Stimulated activated CD4-positive, alpha-beta T cell treated with anti-CD3 and anti-CD28 coated beads, Interleukin-1b, Interleukin-23, amount 100 ng/mL, for 48 hours (primary cell): Measurements from ENCODE around the gene AUTS2.
"Not testable (repeated sequence)": the region's sequence is repeated elsewhere in the genome, so short reads cannot be mapped to it uniquely, and the experiment has no call there.

ENCODE experiments used
- DNase-seq: peaks from one replicate; pipeline ENCODE4 v3.0.0-alpha.2; 2020

AUTS2 gene

DNA sequence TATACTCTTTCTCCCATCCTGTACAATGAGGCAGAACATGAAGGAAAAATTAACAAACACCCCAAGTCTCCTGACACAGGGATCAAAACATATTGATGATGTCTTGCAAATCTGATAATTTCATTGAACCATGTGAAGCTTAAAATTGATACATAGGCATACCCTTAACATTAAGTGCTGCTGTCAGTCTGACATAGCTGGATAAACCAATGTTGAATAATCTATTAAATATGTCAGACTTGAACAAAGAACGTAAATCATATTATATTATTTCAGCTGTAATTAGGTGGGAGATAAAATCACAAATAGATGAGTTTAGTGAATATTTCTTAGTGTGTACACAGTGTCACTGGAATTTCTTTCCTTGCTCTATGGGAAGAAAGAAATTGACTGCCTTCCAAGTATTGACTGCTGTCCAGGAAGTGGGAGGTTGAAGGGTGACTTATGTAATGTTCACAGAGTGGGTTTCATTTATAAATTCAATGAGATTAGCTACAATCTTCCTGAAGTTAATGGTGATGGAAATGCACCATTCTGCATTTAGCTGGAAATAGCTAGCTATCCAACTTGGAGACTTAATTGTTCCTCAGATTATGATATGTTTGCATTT, 170.8 kb downstream of the AUTS2 start:
- no peak for DNase-seq

DNA sequence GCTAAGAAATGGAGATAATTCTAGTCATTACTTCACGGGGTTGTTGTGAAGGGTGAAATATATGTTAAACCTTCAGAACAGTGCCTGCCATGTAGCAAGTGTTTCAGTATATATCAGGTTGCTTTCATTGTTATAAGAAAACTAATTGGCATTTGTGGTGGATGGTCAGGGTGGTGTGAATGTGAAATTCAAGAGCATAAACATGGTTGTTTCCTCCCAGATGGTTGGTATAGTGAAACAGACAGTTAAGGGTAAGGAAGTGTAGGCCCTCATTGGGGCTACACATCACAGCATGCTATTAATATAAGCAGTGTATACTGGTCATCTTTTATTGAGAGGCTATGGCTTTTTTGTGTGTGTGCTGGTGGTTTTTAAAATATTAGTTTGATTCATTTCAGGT, 171.6 kb downstream of the AUTS2 start:
- DNase-seq = no peak

DNA sequence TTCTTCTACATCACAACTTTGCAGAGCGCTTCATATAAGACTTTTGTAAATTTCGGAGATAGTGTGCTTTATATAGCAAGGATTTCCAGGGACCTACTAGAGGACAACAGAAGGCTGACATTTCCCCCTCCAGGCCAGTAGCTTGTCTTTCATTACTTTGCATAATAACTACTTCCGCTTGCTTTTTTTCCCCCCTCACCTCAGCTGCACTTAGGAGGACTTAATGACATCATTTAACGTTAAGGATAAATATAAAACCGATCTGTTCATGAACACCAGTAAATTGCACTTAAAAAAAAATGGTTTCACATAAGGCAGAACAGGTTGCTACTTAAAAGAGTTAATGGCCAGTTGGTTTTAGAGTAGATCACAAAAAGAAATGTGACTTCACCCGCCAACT, 172.3 kb downstream of the AUTS2 start:
- DNase-seq = no peak

DNA sequence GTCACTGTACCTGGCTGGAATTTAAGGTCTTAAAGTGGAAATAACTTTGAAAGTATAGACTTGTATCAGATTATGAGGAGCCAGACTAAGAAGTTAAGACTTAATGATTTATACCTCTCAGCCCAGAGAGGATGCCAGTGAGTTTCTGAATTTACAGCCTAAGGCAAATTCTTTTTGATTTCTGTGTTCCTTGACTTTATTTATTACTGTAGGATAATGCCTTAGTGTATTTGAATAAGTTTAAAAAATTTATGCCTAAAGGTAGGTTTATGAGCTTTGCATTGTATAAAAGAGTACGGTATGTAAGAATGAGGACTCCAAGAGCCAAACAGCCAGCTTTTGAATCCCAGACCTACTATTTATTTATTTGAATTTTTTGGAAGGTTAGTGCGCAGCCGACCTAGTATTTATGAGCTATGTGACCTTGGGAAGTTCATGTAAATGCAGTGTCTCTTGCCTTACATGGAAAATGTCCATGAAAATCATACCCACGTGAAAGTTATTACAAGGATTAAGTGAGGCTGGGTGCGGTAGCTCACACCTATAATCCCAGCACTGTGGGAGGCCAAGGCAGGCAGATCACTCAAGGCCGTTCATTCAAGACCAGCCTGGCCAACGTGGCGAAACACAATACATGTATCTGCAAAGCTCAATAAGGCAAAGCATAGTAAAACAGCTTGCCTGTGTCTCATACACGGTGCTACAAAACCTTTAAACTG, 174.6 kb downstream of the AUTS2 start:
- no peak for DNase-seq

DNA sequence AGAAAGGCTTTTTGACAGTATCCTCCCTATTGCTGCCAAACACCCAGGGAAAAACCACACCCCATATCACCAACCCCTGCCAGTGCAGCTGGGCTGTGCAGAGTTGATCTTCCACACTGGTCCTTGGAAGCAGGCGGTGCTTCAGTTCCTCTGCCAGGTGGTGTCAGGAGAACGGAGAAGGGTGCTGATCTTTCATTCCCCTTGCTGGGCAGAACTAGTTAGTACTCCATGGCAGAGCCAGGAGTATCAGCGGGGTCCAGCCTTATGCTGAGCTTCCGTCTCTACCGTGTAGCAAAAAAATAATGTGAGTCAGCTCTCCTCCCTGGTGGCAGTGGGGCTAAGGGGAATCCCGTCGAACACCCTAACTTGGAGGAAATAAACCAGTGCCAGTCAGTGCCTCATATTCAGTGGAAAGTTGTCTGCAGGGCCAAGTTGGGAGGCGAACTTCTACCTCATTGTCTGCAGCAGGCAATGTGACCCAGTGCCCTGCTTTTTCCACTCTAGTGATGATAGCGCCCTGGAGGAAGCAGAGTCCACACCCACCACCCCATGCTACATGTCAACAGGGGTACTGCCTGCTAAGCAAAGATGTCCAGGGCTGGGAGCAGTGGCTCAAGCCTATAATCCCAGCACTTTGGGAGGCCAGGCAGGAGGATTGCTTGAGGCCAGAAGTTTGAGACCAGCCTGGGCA, 175.4 kb downstream of the AUTS2 start:
- no peak for DNase-seq

DNA sequence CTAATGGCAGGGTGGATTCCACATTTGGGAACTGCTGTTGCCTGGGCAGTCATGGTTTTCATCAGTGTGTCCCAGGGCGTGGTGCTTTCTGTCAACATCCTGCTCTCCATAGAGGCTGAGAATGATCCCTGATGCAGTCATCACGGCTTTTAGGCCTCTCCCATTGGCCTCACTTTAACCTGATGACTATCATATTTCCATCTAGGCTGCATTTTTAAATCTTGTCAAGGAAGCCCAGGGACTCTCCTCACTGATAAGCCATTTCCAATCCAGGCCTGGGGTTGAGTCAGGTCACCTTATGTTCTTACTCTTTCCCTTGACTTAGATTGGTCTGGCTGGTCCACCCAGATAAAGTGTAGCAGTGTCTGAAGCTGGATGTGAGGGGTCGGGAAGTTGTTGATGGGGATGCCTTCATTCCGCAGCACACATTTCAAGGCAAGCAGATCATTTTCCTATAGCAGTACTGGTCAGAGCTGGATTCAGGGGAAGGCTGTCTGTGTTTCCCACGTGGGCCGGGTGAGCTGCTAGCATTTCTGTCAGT, 177.0 kb downstream of the AUTS2 start:
- no peak for DNase-seq

DNA sequence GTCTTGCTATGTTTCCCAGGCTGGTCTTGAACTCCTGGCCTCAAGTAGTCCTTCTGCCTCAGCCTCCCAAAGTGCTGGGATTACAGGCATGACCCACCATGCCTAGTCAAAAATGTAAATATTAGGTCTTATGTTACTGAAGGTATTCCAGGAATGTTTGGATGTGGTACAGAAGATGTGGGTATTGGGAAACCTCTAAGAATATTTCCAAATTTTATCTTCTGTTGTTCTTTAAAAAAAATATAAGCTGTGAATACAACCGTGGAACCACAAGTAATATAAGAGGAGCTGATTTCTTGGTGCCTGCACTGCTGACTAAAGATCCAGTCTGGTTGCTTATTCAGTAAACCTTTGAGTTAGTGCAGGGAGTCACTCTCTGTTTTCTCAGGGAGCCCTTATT, 178.3 kb downstream of the AUTS2 start:
- DNase-seq = no peak

DNA sequence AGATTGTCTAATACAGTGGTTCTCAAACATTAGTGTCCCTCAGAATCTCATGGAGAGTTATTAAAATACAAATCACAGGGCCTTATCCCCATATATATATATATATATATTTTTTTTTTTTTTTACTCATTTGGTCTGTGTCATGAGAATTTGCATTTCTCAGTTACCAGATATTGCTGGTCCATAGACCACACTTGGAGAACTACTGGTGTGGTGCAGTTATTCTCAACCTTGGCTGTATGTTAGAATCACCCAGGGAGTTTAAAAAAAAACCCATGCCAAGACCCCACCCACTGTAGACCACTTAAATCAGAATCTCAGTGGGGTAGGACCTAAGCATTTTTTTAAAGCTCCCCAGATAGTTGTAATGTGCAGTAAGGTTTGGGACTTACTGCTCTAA, 179.9 kb downstream of the AUTS2 start:
- no peak for DNase-seq

DNA sequence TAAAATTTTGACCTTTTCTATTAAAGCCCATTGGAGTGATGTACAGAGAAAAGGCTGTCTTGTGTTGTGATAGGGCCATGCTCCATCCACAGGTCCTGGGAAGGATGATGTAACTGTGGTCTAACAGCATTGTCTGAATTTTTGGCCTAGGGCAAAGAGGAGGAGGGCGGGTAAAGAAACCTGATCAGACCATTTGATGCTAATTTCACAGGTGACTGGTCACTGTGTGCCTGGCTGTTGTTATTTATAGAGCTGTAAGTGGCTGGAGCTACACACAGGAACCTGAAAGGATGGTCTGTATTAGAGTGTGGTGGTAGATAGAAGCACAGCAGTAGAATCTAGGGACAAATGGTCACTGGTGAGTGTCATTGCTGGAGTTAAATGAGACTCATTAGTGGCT, 182.1 kb downstream of the AUTS2 start:
- DNase-seq = no peak

DNA sequence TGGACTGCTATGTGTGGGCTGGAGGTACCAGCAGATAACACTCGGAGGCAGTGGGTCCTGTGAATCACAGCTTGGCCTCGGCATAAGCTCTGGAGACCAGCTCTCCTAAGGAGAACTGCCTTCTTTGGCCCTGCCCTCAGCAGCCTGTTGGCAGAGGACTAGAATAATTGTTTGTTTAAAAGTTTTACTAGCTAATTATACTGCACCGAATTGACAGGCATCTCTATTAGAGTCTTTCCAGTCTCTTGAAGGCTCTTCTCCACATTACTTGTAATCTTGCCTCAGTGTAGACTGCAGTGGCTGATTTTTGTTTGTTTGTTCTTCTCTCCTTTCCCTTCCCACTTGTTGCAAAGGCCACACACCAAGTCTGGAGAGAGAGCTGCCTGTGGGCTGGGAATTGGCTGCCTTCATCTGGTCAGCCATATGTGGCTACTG, 183.2 kb downstream of the AUTS2 start:
- no peak for DNase-seq

DNA sequence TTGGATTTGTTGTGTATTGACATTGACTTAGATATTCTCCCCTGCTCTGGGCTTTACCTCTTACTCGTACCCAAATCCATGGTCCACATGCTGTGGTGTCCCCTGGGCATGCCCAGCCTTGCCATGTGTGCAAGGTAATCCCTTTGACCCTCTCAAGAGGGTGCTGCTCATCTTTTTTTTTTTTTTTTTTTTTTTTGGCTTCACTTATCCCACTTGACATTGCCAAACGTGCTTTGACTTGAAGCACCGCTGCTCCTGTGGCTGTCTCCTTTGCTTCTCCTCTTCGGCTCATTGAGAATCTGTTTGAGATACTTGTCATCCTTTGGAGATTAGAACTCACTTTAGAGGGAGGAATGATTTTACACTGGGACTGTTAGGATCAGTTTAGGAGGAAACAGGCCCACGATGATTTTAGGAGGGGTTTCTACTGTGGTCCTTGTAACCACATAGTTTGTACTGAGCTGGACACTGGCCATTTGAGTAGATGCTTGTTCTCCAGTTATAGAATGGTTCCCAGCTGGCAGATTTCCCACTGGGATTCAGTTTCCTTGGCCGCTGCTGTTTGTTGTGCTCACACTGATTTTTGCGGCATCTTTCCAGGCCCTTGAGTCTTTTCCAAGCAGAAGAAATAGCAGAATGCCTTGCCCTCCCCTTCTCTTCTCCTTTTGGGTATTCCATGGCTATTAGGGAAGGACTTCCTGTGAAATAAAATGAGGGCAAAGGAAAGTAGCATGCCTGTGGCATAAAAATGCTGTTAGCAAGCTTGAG, 184.8 kb downstream of the AUTS2 start:
- DNase-seq = no peak

DNA sequence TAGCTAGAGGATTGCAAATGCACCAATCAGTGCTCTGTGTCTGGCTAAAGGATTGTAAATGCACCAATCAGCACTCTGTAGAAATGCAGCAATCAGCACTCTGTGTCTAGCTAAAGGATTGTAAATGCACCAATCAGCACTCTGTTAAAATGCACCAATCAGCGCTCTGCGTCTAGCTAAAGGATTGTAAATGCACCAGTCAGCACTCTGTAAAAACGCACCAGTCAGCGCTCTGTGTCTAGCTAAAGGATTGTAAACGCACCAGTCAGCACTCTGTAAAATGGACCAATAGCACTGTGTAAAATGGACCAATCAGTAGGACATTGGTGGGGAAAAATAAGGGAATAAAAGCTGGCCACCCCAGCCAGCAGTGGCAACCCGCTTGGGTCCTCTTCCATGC, 187.9 kb downstream of the AUTS2 start:
- DNase-seq = not testable (repeated sequence)

DNA sequence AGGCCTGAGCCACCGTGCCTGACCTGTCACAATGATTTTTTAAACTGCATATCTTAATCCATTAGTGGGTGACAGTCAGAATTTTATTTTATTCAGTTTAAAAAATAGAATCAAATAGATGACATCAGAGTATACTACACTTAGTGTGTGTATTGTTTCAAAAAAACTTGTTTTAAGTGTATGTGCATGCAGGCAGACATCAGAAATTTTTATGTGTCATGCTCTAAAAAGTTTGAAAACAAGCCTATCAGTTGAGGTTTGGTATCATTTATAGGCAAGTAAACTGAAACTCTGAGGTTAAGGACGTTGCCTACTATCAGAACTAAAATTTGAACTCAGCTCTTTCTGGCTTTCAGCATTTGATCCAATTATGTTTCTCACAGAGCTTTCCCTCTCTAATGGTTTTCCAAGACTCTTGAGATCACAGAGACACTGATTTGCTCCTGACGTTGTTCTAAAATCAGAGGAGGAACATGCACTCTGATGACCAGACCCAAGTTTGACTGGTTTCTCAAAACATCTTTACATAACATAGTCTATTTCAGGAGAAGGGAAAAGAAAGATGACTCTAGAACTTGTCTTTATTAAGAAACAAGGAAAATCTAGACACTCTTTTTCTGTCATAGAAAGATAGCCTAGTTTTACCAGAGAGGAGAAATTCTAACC, 188.6 kb downstream of the AUTS2 start:
- no peak for DNase-seq

DNA sequence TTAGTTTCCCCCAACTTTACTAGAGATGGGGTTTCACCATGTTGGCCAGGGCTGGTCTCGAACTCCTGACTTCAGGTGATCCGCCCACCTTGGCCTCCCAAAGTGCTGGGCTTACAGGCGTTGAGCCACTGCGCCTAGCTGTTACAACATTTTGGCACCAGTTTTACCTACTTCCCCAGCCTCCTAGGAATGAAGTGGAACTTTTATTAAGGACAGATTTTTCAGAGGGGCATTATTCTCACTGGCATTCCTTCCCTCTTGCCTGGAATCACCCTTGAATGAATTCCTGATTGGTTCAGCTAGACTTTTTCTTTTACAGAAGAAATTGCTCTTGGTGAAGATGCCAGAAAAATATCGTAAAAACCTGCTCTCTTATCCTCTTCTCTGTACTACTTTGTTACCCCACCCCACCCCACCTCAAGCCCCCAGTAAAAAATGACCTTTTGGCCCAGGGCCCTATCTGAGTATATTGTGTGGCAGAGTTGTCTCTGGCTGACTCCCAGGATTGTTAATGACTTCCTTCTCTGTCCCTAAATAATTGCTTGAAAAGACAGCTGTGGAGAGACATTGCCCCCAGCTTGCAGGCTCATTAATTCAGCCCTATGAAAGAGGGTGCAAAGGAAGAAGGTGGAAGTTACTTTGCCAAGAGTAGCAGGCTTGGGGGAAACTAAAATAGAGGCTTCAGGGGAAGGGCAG, 189.6 kb downstream of the AUTS2 start:
- no peak for DNase-seq

DNA sequence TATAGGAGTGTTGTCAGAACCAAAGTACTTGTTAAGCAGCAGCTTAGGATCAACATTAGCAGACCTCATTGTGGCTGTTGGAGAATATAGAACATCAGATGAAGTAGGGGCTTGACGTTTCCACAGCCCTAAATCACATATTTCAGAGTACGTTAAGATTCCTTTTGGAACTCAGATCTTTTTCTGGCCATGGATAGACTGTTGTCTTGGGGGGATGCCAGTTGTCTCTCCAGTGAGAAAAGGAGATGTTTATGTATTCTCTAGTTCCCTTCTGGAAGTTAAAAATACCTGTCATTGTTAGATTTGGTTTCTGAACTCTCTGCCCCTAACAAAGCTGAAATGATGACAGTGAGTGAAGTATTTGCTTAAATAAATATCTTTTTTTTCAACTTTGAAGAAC, 191.3 kb downstream of the AUTS2 start:
- no peak for DNase-seq

DNA sequence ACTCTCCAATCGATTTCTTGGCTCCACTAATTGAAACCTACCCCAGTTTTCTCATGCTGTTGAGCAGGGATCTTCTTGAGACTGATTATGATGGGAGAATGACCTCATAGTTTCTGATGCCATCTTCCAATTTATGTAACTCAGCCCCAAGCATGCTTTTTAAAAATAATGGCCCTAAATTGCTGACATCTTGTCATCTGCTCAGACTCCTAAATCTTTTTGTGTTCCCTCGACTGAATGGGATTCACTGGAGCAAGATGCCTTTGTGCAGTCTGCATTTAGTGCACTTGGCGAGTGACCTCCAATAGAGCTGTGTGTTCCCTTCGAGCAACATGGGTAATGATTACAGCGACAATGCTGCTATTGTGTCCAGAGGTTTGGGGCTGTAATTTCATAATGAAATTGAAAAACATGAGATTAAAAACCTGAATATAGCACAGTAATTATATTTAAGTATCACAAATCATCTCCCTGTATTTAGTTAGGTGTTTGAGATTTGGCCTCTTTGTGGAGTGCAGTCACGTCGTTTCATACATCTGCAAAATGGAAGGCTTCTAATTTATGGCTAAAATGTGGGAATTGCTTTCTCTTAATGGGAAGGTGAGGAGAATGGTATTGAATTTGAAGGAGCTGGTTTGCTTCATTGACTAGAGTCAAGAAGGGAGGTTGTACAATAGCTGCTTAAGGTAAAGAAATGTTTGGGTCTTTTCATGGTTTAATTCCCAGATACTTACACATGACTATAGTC, 192.9 kb downstream of the AUTS2 start:
- no peak for DNase-seq

DNA sequence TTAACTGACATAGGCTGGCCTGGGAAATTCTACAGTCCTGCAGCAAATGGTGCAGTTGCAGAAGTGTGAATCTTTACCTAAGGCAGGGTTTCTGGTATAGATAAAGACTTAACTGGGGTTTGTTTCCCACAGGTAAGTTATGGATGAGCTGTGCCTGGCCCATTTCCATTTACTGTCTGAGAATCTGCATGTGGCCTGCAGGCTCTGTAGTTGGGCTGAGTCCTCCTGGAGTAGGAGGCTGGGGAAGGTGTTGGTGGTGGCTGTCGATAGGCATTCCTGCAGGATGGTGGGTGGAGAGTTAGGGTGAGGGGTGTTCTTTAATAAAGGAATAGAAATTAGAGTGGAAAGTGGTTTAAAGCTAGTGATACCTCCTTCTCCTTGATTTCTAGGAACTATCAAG, 193.5 kb downstream of the AUTS2 start:
- DNase-seq = no peak

DNA sequence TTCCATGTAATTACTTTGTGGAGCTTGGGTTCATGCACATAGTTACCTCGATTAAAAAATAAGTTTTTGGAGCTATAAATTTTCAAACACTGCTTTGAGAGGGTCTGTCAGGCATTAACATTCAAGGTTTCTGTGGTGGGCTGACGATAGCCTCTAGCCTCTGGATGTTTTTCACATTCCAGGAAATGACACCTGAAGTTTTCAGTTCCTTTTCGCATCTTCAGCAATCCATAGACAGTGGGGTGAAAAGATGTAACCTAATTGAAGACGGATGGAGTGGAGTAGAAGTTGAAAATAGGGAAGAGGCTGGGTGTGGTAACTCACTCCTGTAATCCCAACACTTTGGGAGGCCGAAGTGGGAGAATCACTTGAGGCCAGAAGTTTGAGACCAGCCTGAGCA, 197.7 kb downstream of the AUTS2 start:
- DNase-seq = no peak

DNA sequence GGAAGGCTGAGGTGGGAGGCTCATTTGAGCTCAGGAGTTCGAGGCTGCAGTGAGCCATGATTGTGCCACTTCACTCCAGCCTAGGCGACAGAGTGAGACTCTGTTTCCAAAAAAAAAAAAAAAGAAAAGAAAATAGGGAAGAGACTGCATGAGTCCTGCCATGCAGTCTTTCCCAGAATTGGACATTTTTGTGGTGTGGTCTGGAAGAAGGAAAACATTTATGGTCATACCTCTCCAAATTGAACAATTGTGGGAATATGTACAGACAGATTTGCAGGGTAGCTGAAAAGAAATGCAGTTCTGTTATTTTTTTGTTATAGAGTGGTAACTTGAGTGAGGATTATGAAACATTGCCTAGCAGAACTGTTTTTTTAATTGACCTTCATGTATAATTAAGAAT, 198.1 kb downstream of the AUTS2 start:
- DNase-seq = no peak

DNA sequence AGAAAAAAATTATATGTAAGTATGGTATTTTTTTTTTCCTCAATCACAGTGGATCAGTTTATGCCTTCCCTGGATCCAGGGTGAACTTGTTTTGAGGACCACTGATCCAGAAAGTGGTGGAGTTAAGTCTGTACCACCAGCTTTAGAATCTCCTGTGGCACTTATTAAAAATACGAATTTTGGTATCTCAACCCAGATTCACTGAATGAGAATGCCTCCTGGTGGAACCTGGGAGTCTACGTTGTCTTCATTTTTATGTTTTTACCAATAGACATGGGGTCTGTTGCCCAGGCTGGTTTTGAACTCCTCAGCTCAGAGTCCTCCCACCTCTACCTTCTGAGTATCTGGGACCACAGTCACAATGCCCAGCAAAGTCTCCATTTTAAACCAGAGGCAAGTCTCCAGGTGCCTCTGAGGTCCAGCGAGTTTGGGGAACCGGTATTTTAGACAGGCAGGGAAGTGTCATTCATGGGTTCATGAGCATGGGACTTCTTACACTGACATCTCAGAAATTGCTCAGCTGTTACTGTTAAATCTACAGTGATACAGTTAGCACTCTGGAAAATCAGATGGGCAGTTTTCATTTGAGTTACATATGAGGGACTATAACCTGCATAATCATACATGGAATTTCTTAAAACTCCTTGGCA, 200.9 kb downstream of the AUTS2 start:
- DNase-seq = no peak

DNA sequence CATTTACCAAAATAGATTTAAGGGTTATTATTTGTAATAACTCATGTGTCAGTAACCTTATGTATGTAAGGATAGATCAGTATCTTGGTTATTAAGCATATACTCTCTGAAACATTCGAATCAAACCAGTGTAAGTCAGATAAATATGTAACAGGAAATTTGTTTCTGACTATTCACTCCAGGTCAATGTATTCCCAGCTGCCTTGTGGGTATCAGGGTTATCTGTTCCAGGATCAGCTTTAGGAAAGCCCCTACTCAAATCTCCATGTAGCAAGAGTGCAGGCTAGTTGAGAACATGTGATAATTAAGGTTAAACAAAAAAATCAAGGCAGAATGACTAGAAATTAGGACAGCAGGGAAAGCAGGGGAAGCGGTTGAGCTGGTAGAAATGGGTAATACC, 201.7 kb downstream of the AUTS2 start:
- no peak for DNase-seq
